SU-DHL-6 (cell line): ENCODE data around the gene DHRS13.
"Not testable (repeated sequence)": the region's sequence is repeated elsewhere in the genome, so short reads cannot be mapped to it uniquely, and the experiment has no call there.

Source experiments
- H2AFZ ChIP-seq: fragments of 200-600 bp; sonication (generic); 2 replicates; pipeline ENCODE4 v1.6.1; 2014; ENCODE audit warnings: low read depth, mild to moderate bottlenecking, moderate library complexity, mixed read lengths, antibody characterized with exemption, low read length; ENCODE audit not compliant: severe bottlenecking
- H3F3A ChIP-seq: fragments of 200-600 bp; shearing (Covaris generic); 2 replicates; pipeline ENCODE4 v1.6.0; 2016; ENCODE audit warnings: antibody characterized with exemption, mild to moderate bottlenecking; ENCODE audit not compliant: insufficient read depth
- H3K27ac ChIP-seq: fragments of 200-600 bp; sonication (generic); 2 replicates; pipeline ENCODE4 v1.5.1; 2016; ENCODE audit warnings: low read depth, mild to moderate bottlenecking, low read length, moderate library complexity, mixed read lengths
- H3K27me3 ChIP-seq: fragments of 200-600 bp; sonication (generic), shearing (Covaris generic); 2 replicates; pipeline ENCODE4 v1.6.0; 2014; ENCODE audit warnings: mild to moderate bottlenecking, low read length
- H3K36me3 ChIP-seq: fragments of 200-600 bp; sonication (generic); 2 replicates; pipeline ENCODE4 v1.6.1; 2014; ENCODE audit warnings: mild to moderate bottlenecking, low read length, mixed read lengths
- H3K4me2 ChIP-seq: fragments of 300-600, 200-600 bp; shearing (Covaris generic), sonication (generic); 2 replicates; pipeline ENCODE4 v1.6.0; 2014; ENCODE audit warnings: low read length, low read depth, mild to moderate bottlenecking; ENCODE audit not compliant: poor library complexity, severe bottlenecking
- H3K4me3 ChIP-seq: fragments of 200-600 bp; sonication (generic); 2 replicates; pipeline ENCODE4 v1.5.1; 2014; ENCODE audit warnings: antibody characterized with exemption, low read length, mild to moderate bottlenecking, mixed read lengths; ENCODE audit not compliant: insufficient read depth, poor library complexity, severe bottlenecking
- H3K79me2 ChIP-seq: fragments of 200-600 bp; sonication (generic); 2 replicates; pipeline ENCODE4 v1.6.1; 2014; ENCODE audit warnings: mild to moderate bottlenecking, low read length, moderate library complexity; ENCODE audit not compliant: insufficient read depth
- H3K9ac ChIP-seq: fragments of 200-600 bp; sonication (generic); 2 replicates; pipeline ENCODE4 v1.7.0; 2014; ENCODE audit warnings: mild to moderate bottlenecking, low read length
- H3K9me2 ChIP-seq: fragments of 200-600 bp; sonication (generic); replicated peaks from 2 replicates; pipeline ENCODE4 v1.6.1; 2014; ENCODE audit warnings: low read length; ENCODE audit not compliant: insufficient read depth
- H3K9me3 ChIP-seq: fragments of 200-600 bp; sonication (generic); 2 replicates; pipeline ENCODE4 v1.6.1; 2014; ENCODE audit warnings: low read length, mixed read lengths; ENCODE audit not compliant: insufficient read depth
- H4K20me1 ChIP-seq: fragments of 200-600 bp; sonication (generic); 2 replicates; pipeline ENCODE4 v1.6.1; 2014; ENCODE audit warnings: low read depth, mild to moderate bottlenecking, antibody characterized with exemption, low read length, moderate library complexity, mixed read lengths
- EZH2phosphoT487 ChIP-seq: fragments of 200-600 bp; sonication (generic), shearing (Covaris generic); conservative IDR thresholded peaks from 2 replicates; pipeline ENCODE4 v1.6.1; 2018; ENCODE audit warnings: mild to moderate bottlenecking, antibody characterized with exemption, low read length, moderate library complexity, mixed read lengths
- TF ChIP-seq, protein P1 (sequence below): fragments of 200-600 bp; sonication (generic); IDR thresholded peaks from one replicate; pipeline ENCODE4 v1.5.1; 2017; ENCODE audit warnings: antibody characterized with exemption, mild to moderate bottlenecking, low read length, moderate library complexity; ENCODE audit not compliant: insufficient read depth, poor library complexity, severe bottlenecking

Gene DHRS13

GRCh38 chr17:28849281-28849680, 53.6 kb downstream of the DHRS13 start:
- no peak overlapping the region for H3K4me3 ChIP-seq
- H3K27me3 ChIP-seq, result no peaks in the 10 kb centered on the region
- TF ChIP-seq, protein P1, sequence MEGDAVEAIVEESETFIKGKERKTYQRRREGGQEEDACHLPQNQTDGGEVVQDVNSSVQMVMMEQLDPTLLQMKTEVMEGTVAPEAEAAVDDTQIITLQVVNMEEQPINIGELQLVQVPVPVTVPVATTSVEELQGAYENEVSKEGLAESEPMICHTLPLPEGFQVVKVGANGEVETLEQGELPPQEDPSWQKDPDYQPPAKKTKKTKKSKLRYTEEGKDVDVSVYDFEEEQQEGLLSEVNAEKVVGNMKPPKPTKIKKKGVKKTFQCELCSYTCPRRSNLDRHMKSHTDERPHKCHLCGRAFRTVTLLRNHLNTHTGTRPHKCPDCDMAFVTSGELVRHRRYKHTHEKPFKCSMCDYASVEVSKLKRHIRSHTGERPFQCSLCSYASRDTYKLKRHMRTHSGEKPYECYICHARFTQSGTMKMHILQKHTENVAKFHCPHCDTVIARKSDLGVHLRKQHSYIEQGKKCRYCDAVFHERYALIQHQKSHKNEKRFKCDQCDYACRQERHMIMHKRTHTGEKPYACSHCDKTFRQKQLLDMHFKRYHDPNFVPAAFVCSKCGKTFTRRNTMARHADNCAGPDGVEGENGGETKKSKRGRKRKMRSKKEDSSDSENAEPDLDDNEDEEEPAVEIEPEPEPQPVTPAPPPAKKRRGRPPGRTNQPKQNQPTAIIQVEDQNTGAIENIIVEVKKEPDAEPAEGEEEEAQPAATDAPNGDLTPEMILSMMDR, result no peak
- TF ChIP-seq EZH2phosphoT487, result no peak
- H3K9me3 ChIP-seq, result no peaks in the 10 kb centered on the region
- no peak overlapping the region for H3K9ac ChIP-seq
- H3K36me3 ChIP-seq, result no peaks in the 10 kb centered on the region
- no peak overlapping the region for H3K27ac ChIP-seq
- no peak overlapping the region for H2AFZ ChIP-seq
- no peak overlapping the region for H3K4me2 ChIP-seq
- no peaks in the 10 kb centered on the region for H3K79me2 ChIP-seq
- H3F3A ChIP-seq, result peaks cover 4% of the 10 kb centered on the region; the same call in 1 of the 2 replicates
- H3K9me2 ChIP-seq, result no peaks in the 10 kb centered on the region
- no peaks in the 10 kb centered on the region for H4K20me1 ChIP-seq

DNA sequence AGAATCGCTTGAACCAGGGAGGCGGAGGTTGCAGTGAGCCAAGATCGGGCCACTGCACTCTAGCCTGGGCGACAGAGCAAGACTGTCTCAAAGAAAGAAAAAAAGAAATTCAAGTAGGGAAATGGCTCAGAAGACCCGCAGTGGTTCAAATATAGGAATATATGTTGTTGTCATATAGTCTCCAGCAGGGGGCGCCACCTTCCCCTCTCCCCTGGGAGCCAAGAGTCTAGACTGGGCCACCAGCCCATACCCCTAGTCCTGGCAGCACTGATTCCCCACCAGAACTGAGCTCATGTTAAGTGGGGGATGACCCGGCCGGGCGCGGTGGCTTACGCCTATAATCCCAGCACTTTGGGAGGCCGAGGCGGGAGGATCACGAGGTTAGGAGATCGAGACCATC, 54.2 kb downstream of the DHRS13 start:
- not testable (repeated sequence) for H3K9me3 ChIP-seq, H3K4me2 ChIP-seq, H3K4me3 ChIP-seq, H3K27me3 ChIP-seq, H4K20me1 ChIP-seq, H3F3A ChIP-seq, H3K36me3 ChIP-seq, H3K9ac ChIP-seq, H3K27ac ChIP-seq, H2AFZ ChIP-seq, H3K9me2 ChIP-seq, H3K79me2 ChIP-seq
- TF ChIP-seq, protein P1, result peak; percentile 28
